ENCODE data around the gene SRC. TPM values are rescaled to one million over a fixed set of nuclear protein-coding genes. Genes with fewer than 3 reads are reported as not detected.

The SRC gene
- 125 to 130 TPM (median 127 TPM) in 5 replicates for total RNA-seq (2022; extraction: Qiagen RNA extraction)

GRCh38 chr20:37345339-37346235 lies at the start of gene SRC:
TSS of gene SRC (plus strand) at chr20:37346140. CDS start at chr20:37384154, 38,014 bp downstream.

Other genes starting within 250 kb of the SRC start
- 252 to 269 TPM (median 262 TPM) in 5 replicates for gene RPN2, start 166.8 kb upstream of the SRC start, total RNA-seq (2022; extraction: Qiagen RNA extraction)
- gene MROH8, start 166.6 kb upstream of the SRC start, total RNA-seq (2022; extraction: Qiagen RNA extraction), result 0.71 to 1.5 TPM (median 1.3 TPM) in 5 replicates
- not detected in 5 replicates for gene GHRH, start 84.3 kb upstream of the SRC start, total RNA-seq (2022; extraction: Qiagen RNA extraction)
- gene MANBAL, start 56.5 kb upstream of the SRC start, total RNA-seq (2022; extraction: Qiagen RNA extraction), result 77.9 to 91.3 TPM (median 90.1 TPM) in 5 replicates
- gene NNAT, start 175.1 kb downstream of the SRC start, total RNA-seq (2022; extraction: Qiagen RNA extraction), result not detected in 5 replicates
- gene BLCAP, start 181.7 kb downstream of the SRC start, total RNA-seq (2022; extraction: Qiagen RNA extraction), result 46.0 to 53.0 TPM (median 49.2 TPM) in 5 replicates